Cerebellar nuclear complex (tissue), 1 donor: ENCODE results near the gene PMF1.

Experiments
- DNase-seq, 2 experiments: peaks; one replicate each; lab custom pipeline; 2025; lab: John Stamatoyannopoulos, UW

The PMF1 gene

DNA sequence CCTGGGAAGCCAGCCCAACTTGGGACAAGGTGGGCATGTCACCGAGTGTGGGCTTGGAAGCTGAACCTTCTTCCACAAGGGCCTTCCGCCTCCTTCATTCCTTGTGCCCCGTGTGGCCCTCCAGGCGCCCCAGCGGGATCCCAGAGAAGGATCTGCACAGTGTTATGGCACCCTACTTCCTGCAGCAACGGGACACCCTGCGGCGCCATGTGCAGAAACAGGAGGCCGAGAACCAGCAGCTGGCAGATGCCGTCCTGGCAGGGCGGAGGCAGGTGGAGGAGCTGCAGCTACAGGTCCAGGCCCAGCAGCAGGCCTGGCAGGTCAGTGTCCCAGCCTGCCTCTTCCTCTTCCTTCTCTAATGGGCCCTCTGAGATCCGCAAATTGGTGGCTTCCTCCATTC, 23.4 kb downstream of the PMF1 start:
- no peak for DNase-seq

DNA sequence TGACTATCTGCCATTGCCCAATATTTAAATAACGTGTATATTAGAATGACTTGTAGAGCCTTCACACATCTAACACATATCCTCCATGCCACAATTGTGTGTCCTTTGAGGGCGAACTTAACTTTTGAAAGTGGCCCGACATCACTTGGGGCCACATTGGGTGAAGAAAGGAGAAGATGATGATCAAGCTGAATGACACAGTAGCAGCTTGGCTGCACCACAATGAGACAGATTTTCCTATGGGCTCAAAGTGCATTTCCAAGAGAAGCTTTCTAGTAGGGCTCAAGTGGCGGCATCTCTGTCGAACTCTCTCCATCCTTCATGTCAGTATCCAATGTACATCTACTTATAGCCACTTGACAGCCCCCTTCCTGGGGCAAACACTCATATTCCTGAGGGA, 25.4 kb downstream of the PMF1 start:
- DNase-seq, result no peak

DNA sequence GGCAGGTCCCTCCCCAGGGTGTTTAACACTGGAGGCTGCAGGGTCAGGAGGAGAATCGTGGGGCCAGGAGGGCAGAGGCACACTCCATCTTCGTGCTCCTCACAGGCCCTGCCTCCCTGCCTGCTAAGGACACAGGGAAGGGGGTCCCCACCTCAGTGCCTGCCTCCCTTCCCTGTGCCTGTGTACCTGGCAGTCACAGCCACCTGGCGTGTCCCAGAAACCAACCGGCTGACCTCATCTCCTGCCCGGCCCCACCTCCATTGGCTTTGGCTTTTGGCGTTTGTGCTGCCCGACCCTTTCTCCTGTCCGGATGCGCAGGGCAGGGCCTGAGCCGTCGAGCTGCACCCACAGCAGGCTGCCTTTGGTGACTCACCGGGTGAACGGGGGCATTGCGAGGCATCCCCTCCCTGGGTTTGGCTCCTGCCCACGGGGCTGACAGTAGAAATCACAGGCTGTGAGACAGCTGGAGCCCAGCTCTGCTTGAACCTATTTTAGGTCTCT, 28.6 kb downstream of the PMF1 start:
- DNase-seq, result no peak

DNA sequence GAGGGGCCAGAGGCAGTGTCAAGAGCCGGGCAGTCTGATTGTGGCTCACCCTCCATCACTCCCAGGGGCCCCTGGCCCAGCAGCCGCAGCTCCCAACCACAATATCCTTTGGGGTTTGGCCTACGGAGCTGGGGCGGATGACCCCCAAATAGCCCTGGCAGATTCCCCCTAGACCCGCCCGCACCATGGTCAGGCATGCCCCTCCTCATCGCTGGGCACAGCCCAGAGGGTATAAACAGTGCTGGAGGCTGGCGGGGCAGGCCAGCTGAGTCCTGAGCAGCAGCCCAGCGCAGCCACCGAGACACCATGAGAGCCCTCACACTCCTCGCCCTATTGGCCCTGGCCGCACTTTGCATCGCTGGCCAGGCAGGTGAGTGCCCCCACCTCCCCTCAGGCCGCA, 29.1 kb downstream of the PMF1 start, which contains the start of gene BGLAP:
TSS of gene BGLAP (plus strand) at position 259 of the 400 bp plus-strand sequence. CDS start at position 307, 48 bp downstream.
- no peak for DNase-seq

DNA sequence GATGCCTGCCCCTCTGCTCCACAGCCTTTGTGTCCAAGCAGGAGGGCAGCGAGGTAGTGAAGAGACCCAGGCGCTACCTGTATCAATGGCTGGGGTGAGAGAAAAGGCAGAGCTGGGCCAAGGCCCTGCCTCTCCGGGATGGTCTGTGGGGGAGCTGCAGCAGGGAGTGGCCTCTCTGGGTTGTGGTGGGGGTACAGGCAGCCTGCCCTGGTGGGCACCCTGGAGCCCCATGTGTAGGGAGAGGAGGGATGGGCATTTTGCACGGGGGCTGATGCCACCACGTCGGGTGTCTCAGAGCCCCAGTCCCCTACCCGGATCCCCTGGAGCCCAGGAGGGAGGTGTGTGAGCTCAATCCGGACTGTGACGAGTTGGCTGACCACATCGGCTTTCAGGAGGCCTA, 29.9 kb downstream of the PMF1 start:
- no peak for DNase-seq

DNA sequence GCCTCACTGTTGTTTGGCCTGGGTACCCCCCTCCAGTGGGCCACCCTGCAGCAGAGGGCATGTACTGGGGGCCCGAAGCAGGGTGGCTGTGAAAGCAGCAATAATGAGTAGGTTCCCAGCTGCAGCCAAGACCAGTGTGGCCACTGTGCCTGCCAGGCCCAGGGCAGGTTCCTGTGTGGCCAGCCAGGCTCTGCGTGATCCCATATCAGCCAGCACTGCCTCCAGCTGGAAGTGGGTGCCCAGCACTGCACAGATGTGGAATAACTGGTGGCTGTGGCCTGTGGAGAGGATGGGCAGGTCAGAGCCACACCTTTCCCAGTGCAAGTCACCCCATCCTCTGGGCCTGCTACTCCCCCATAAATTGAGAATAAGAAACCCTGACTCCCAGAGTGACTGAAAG, 31.3 kb downstream of the PMF1 start:
- DNase-seq, result no peak

DNA sequence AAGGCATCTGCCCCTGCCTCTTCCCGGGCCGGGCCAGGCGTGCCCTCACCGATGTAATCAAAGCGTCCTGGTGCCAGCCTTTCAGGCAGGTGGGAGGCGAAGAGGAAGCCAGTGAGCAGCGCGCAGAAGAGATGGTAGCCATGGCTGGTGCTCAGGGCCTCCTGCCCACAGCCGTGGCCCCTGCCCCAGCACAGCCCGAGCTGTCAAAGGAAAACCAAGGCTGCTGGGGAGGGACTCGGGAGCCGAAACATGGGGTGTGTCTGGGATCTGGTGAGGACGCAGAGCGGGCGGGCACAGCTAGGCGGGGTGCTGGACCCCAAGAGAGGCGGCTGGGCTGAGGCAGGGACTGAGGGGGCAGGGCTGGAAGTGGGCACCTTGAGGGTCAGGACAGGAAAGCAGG, 31.9 kb downstream of the PMF1 start:
- DNase-seq, result no peak

DNA sequence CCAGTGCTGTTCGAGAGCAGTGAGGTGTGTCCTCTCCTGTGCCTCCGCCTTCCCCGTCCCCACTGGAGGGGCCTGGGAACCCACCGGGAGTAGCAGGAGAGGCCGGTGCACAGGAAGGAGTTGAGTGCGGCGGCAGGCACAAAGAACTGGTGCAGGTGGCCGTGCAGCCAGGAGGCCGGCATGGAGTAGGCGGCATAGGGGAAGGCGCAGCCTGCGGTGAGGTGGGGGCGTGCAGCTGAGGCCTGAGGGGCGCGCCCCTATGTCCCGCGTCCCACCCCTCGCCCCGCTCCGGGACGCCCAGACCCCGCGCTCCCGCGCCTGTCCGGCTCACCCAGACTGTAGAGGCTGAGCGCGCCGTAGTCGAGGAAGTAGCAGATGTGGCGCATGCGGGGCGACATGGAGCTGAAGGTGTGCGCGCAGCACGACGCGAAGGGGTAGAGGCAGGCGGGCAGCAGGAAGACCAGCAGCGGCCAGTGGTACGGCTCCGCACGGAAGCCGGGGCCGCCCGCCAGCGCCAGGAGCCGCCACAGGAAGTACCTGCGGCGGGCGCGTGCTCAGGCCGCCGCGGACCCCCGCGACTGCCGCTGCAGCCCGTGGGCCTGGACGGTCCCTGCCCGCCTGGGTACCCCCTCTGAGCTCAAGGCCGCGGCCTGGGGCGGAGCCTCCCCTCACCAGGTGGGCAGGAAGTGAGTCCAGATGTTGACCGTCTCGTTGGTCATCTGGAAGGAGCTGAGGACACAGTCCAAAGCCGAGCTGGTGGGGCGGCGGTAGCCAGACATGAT, 32.8 kb downstream of the PMF1 start:
- DNase-seq, result no peak

DNA sequence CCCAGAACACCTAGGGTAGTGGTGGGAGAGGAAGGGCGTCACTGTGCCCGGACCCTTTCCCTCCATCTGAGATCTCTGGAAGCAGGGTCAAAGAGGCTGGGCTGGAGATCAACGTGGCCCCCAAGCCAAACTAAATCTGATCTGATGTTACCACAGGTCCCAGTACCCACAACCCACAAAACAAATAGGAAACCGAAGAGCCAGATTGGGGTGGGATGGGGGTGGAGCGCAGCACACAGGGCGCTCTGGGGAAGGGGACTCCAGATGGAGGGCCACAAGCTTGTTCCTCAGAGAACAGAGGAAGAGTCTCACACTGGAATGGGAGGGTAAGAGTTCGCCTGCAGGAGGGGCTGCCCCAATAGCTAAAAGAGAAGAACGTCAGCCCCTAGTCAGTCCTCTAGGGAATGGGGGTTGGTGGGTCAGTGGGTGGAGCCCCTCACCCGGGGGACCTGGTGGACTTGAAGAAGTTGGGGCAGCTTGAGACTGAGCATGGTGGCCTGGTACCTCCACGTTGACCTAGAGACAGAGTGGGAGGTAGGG, 33.5 kb downstream of the PMF1 start:
- no peak for DNase-seq

DNA sequence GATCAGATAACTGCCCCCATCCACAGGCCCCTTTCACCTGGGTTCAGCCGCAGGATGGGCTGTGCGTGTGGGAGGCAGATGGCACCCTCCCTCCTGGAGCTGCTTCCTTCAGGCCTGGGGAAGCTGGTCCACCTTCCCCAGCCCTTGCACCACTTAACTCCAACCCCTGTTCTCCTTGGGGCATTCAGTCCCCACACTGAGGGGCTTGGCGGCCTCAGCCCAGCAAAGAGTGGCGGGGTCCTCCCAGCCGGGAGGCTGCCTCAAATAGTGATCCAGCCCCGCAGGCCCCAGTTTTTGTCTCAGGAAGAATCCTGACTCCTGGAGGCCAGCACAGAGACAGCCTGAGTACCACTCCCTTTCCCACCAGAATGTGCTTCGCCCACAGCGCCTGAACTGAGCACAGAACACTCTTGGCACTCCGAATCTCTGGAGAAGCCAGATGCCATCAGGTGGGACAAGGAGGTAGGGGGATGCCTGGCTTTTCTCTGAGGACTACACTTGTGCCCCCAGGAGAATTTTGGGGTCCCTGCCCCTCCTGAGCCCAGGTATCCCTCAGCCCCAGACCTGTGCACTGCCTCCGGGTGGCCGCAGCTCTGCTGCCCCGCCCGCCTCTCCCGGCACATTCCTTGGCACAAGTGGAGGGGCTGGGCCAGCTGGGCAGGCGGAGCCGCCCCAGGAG, 34.1 kb downstream of the PMF1 start:
- DNase-seq, result no peak

DNA sequence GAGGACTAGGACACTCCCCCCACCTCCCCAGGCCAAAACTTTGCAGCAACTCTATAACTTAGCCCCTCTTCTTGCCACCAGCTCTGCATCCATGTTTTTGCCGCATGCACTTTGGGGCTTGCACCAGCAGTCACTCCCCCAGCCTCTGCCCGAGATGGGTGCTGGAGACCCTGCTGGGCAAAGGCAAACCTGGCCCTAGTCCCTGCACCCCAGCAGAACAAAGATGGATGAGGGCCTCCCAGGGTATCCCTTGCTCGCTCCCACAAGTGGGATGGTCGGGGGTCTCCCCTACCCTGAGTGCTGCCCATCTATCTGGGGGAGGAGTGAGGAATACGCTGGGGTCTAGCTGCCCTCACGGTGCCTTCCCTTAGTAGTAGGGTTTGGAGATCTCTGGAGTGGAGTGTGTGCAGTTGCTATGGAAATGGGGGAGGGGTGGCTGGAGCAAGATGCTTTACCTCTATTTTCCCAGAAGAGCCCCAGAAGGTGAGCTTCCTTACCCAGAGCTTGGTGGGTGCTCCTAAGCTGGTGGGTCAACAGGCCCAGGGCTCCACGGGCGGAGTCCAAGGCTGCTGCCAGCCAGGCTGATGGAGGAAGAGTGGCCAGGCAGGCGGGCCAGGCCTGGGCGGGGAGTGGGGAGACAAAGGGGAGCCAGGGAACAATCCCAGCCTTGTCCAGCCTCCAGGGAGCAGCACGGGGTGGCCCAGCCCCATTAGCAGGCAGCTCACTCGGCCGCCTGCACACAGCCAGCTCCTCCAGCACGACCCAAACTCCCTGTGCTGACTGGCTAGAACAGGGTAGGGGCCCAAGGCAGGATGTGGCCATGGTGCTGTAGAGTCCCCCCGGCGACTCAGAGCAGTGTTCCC, 34.9 kb downstream of the PMF1 start, which contains the start of gene PAQR6:
TSS of gene PAQR6 (minus strand) at position 597 of the 863 bp plus-strand sequence. CDS start 1,325 bp downstream, outside the sequence.
- no peak for DNase-seq

DNA sequence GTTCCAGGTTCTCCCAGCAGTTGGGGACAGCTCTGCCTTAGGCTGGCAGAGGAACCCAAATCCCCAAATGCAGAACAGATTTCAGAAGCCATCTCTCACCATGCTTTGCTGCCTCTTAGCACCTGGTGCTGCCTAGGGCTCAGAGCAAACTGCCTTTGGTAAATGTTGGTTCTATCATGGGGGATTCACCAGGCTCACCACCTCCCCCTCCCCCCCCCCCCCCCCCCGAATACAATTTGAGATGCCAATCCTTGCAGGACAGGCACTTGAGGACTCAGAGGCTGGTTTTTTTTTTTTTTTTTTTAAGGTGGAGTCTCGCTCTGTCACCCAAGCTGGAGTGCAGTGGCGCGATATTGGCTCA, 35.5 kb downstream of the PMF1 start:
- DNase-seq, result no peak

DNA sequence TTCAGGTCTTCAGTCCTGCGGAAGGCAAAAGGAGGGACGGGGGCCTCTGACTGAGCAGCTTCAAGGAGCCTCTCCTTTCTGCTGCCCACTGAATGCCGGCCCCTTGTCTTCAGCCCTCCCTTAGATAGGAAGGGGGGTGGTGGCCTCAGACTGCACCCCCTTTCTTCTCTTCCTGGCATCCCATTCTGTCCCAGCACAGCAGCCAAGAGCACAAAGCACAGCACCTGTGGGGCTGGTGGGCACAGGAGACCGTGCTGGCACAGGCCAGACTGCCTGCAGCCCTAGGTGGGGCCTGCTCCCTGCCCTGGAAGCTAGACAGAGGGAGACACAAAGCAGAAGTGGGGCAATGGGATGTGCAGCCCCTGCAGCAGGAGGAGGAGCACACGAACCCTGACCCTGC, 36.8 kb downstream of the PMF1 start:
- DNase-seq, result no peak

DNA sequence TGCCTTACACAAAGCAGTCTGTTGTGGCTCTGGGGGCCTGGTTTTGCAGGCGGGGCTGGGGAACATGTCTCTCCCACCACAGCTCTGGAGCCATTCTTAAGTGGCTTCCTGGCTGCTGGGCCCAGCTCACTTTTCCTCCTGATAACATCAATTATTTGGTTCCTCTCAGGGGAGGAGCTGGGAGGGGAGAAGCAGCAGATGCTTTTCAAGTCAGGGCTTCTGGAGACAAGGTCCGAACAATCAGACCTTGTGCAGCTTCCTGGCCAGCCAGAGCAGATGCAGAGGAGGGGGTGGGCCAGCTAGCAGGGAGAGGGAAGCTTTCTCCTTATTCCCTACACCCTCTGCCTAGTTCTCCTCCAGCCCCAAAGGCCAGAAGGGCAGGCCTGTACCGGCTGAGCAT, 38.7 kb downstream of the PMF1 start:
- no peak for DNase-seq

DNA sequence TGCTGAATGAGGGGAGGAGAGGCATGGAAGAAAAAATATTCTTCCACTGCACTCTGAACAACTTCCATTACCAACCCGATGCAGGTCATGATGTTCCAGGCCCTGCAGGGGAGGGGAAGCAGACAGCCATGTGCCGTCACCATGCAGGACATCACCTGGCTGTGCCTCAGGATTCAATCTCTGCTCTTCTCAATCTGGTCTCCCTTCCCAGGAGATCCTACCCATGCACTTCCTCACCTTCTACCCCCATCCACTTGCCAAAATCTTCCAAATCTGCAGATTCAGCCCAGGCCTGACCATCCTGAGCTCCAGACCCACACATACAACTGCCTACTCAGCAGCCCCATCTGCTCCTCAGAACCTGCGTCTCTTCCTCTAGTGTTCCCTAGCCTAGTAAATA, 40.8 kb downstream of the PMF1 start:
- no peak for DNase-seq

DNA sequence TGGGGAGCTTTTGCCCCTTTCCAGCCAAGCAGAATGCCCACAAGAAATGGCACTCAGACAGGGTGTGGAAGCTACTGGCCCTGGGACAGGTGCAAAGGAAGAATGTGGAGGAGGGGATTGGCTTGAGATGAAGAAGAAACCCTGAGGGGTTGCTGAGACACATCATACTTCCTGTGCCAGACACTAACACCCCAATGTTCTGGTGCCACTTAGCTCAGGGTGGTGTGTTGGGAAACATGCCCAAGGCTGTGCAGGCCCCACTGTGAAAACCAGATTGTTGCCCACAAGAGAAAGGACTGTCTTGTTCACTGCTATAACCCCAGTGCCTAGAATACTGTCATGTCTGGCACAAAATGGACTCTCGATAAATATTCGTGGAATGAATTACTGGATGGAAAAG, 44.9 kb downstream of the PMF1 start:
- DNase-seq, result no peak

DNA sequence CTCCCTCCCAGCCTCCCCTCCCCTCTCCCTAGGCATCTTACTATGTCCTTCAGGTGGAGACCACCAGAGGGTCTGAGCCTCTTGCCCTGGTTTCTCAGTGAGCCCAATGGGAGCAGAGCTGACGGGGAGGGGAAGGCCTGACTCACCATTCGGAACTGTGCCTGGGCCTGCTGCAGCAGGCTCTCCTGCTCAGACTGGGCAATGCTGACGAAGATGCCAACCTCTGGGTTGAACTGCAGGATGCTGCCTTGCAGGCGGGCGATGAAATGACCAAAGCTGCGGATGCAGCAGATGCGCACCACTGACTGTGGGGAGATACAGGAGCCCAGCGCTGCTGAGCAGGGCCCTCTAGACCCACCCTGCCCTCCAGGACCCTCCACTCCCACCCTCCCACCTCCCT, 46.1 kb downstream of the PMF1 start:
- no peak for DNase-seq

DNA sequence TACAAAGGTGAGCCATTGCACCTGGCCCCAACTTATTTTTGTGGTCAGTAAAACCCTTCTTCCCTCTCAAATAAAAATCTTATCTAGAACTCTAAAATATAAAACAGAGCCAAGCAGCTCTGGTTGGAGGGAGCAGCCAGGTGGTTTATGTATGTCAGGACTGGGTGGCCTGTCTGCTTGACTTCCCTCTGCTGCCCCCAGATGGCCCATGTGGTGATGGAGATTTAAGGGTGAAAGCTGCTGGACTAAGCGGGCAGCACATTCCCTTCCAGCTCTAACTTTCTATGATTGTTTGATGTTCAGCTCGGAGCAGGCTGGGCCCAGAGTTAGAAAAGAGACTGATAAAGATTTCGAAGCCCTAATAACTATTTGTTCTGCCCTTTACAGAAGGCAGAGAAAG, 47.0 kb downstream of the PMF1 start:
- no peak for DNase-seq

DNA sequence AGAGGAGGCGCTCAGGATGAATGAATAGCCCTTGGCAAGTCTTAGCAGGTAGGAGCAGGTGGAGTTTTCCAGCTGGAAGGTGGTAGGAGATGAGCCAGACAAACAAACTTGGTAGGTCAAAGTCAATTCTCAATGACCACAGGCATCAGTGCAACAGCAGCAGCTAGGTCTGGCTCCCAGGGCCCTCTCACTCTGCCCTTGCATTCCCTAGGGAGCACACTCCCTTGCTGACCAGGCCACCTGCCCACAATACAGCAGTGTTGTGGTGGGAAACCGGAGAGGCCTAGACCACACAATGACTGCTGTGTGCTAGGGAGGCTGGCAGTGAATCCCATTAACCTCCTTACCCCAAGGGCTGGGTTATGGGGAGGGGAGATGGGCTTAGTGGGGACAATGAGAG, 48.1 kb downstream of the PMF1 start:
- DNase-seq, result no peak

DNA sequence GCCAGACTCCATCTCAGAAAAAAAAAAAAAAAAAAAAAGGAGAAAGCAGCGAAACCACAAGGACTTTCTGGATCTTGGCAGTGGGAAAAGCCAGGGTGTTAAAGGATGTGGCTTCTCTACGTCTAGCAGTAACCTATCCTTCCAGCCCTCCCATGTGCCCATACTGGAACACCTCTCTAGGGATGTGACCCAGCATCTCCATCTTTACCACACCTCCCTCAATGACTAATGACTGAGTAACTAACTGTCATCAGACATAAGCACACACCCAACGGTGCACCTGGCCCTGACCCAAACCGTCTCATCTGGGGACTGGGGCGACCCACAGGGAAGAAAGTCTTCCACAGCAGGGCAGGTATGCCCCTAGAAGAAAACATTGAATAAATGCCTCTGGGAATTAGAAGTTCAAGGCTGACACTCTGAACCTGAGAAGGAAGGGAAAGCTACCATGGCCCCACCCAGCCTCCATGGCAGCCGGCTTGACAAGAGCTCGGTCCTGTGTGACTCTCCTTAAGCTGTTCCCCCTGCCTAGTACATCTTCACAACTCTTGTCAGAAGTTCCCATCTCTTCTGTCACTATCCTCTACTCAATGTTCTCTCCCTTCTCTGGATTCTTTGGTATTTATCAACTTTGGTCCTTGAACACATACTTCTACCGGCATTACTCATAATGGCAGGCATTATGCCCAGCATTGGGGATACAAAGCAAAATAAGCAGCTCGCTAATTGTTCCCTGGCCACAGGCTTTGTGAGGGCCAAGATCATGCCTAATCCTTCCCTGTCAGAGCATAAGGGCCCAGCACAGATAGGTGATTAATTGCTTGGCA, 49.9 kb downstream of the PMF1 start:
- DNase-seq, result no peak

DNA sequence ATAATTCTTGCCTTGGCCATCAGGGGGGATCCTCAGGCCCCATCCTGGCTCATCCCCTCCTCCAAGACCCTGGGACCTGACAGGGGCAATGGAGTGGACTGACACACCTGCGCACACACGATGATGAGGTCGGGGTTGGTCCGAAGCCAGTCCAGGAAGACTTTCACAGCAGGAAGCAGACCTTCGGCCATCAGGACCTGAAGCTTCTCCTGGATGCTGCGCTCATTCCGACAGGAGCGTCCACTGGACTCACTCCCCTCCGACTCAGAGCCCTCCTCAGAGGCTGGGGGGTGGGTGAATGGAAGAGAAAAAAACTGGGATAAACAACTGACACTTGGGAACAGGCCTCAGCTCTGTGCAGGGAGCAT, 50.5 kb downstream of the PMF1 start:
- no peak for DNase-seq
